HepG2 (cell line): ENCODE data around the gene LSM2. TPM values are rescaled to one million over a fixed set of nuclear protein-coding genes. Genes with fewer than 3 reads are reported as not detected.

Experiments
- AGO1 ChIP-seq: fragments of 200-400 bp; formaldehyde crosslinking; IDR thresholded peaks from 2 replicates; pipeline ENCODE4 v1.6.1; 2017; ENCODE audit warnings: mild to moderate bottlenecking, low read depth, low read length, moderate library complexity; ENCODE audit not compliant: poor library complexity, severe bottlenecking
- AHR ChIP-seq: IDR thresholded peaks from 2 replicates; pipeline ENCODE4 v1.6.1; 2018; ENCODE audit warnings: missing genetic modification reagents, missing compliant biosample characterization
- NR2C2 ChIP-seq: sonication (generic); formaldehyde crosslinking; IDR thresholded peaks from 2 replicates; pipeline ENCODE4 v1.4.0; 2020; ENCODE audit warnings: missing genetic modification reagents, mild to moderate bottlenecking, moderate library complexity, borderline replicate concordance
- PHF5A ChIP-seq: IDR thresholded peaks from one replicate; pipeline ENCODE4 v1.6.1; 2018; ENCODE audit warnings: low read depth, missing genetic modification reagents; ENCODE audit not compliant: unreplicated experiment
- TGIF2 ChIP-seq: IDR thresholded peaks from 2 replicates; pipeline ENCODE4 v1.6.1; 2016; ENCODE audit warnings: control low read depth, missing compliant biosample characterization
- ZC3H13 ChIP-seq: sonication (generic); formaldehyde crosslinking; IDR thresholded peaks from 2 replicates; pipeline ENCODE4 v1.8.1; 2023; ENCODE audit warnings: mild to moderate bottlenecking, missing genetic modification reagents, moderate library complexity
- ZHX2 ChIP-seq, 2 experiments: sonication (generic) in 1 of 2; formaldehyde crosslinking in 1 of 2; IDR thresholded peaks; 2 replicates each; pipeline versions ENCODE4 v1.6.1 to v1.9.0; 2014 to 2022; ENCODE audit warnings: antibody characterized with exemption in 1 of 2, borderline replicate concordance in 1 of 2, inconsistent platforms in 1 of 2, low read depth in 1 of 2, missing genetic modification reagents in 1 of 2
- ZNF180 ChIP-seq: sonication (generic); formaldehyde crosslinking; IDR thresholded peaks from 2 replicates; pipeline ENCODE4 v1.4.0; 2020; ENCODE audit warnings: low read depth, missing genetic modification reagents, borderline replicate concordance
- ZNF276 ChIP-seq: sonication (generic); formaldehyde crosslinking; IDR thresholded peaks from 2 replicates; pipeline ENCODE4 v1.4.0; 2020; ENCODE audit warnings: mild to moderate bottlenecking, low read depth, missing genetic modification reagents
- ZNF350 ChIP-seq: sonication (generic); formaldehyde crosslinking; IDR thresholded peaks from 2 replicates; pipeline ENCODE4 v1.4.0; 2020; ENCODE audit warnings: mild to moderate bottlenecking, low read depth, missing genetic modification reagents, borderline replicate concordance
- ZNF441 ChIP-seq: sonication (generic); formaldehyde crosslinking; IDR thresholded peaks from 2 replicates; pipeline ENCODE4 v1.7.0; 2021; ENCODE audit warnings: missing genetic modification reagents, borderline replicate concordance
- ZNF572 ChIP-seq: sonication (generic); formaldehyde crosslinking; IDR thresholded peaks from 2 replicates; pipeline ENCODE4 v1.5.1; 2020; ENCODE audit warnings: mild to moderate bottlenecking, missing genetic modification reagents
- ZNF605 ChIP-seq: sonication (generic); formaldehyde crosslinking; IDR thresholded peaks from 2 replicates; pipeline ENCODE4 v1.8.0; 2022; ENCODE audit warnings: mild to moderate bottlenecking, missing genetic modification reagents
- ZNF703 ChIP-seq: sonication (generic); formaldehyde crosslinking; IDR thresholded peaks from 2 replicates; pipeline ENCODE4 v1.5.1; 2020; ENCODE audit warnings: missing genetic modification reagents, mild to moderate bottlenecking, moderate library complexity, borderline replicate concordance
- ZNF740 ChIP-seq: sonication (generic); formaldehyde crosslinking; IDR thresholded peaks from 2 replicates; pipeline ENCODE4 v1.4.0; 2020; ENCODE audit warnings: missing genetic modification reagents
- polyA plus RNA-seq, 8 experiments: library from polyadenylated mRNA; depleted of rRNA in 3 of 8; stranded (reverse) in 7 of 8; unstranded in 1 of 8; fragments of >200 nt; fragmentation: Illumina TruSeq in 4 of 8; extraction: Trizol in 4 of 8; gene quantifications; 2 replicates each; pipeline versions ENCODE4 v1.2.1 to v1.2.3, GENCODE V29; 2011 to 2016; ENCODE audit warnings: low read depth in 4 of 8, missing spikeins in 1 of 8, mixed read lengths in 1 of 8; ENCODE audit not compliant: insufficient read depth in 1 of 8
- total RNA-seq, 5 experiments: library from RNA; depleted of rRNA; stranded (reverse); fragments of >200 nt; fragmentation: Illumina TruSeq; extraction: Trizol; gene quantifications; 2 replicates each; pipeline ENCODE4 v1.2.3, GENCODE V29; 2016; ENCODE audit warnings: low read depth in 1 of 5
- TF ChIP-seq, protein P1 (sequence below): sonication (generic); formaldehyde crosslinking; IDR thresholded peaks from 2 replicates; pipeline ENCODE4 v1.9.0; 2021; ENCODE audit warnings: missing genetic modification reagents, borderline replicate concordance

The LSM2 gene
- total and polyA plus RNA-seq, 2 of the 13 experiments (the other 11 are each of a cell fraction or from before 2014, with no cell fraction given) = 69.4 to 90.5 TPM

GRCh38 chr6:31834367-31835250, 27.8 kb upstream of the LSM2 start (continued):
- TF ChIP-seq ZHX2 (IDR thresholded peaks at IDR 0.05; ENCODE audit: low read depth) = peak; percentile 89
- peak; percentile 96; the same call in 1 of the 2 replicates for TF ChIP-seq ZHX2 (CRISPR knock-in tag; IDR thresholded peaks at IDR 0.05; ENCODE audit: borderline replicate concordance)
- TF ChIP-seq ZNF350 = peak; percentile 85; the same call in 1 of the 2 replicates
- TF ChIP-seq, protein P1, sequence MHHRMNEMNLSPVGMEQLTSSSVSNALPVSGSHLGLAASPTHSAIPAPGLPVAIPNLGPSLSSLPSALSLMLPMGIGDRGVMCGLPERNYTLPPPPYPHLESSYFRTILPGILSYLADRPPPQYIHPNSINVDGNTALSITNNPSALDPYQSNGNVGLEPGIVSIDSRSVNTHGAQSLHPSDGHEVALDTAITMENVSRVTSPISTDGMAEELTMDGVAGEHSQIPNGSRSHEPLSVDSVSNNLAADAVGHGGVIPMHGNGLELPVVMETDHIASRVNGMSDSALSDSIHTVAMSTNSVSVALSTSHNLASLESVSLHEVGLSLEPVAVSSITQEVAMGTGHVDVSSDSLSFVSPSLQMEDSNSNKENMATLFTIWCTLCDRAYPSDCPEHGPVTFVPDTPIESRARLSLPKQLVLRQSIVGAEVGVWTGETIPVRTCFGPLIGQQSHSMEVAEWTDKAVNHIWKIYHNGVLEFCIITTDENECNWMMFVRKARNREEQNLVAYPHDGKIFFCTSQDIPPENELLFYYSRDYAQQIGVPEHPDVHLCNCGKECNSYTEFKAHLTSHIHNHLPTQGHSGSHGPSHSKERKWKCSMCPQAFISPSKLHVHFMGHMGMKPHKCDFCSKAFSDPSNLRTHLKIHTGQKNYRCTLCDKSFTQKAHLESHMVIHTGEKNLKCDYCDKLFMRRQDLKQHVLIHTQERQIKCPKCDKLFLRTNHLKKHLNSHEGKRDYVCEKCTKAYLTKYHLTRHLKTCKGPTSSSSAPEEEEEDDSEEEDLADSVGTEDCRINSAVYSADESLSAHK (CRISPR knock-in tag) = peak; percentile 80; the same call in 1 of the 2 replicates
- TF ChIP-seq AHR (CRISPR knock-in tag) = peak; percentile 59
- TF ChIP-seq ZC3H13 = peak; percentile 80
- peak; percentile 74 for TF ChIP-seq TGIF2
- TF ChIP-seq NR2C2 = peak; percentile 84
- TF ChIP-seq ZNF703 (CRISPR knock-in tag) = 0 out of 2 replicates have a peak, but pooled peaks have one; percentile 66
- TF ChIP-seq PHF5A (CRISPR knock-in tag) = no peak
- peak; percentile 83; the same call in 1 of the 2 replicates for TF ChIP-seq ZNF605 (CRISPR knock-in tag)
- TF ChIP-seq ZNF276 = 0 out of 2 replicates have a peak, but pooled peaks have one; percentile 69
- peak; percentile 95 for TF ChIP-seq ZNF740 (CRISPR knock-in tag)
- TF ChIP-seq ZNF572 (CRISPR knock-in tag) = peak; percentile 90
- peak; percentile 80 for TF ChIP-seq AGO1
- TF ChIP-seq ZNF441 (CRISPR knock-in tag) = peak; percentile 82; the same call in 1 of the 2 replicates
- 0 out of 2 replicates have a peak, but pooled peaks have one; percentile 39 for TF ChIP-seq ZNF180 (CRISPR knock-in tag)
